ENCODE data around the gene SHANK3.

The SHANK3 gene

DNA sequence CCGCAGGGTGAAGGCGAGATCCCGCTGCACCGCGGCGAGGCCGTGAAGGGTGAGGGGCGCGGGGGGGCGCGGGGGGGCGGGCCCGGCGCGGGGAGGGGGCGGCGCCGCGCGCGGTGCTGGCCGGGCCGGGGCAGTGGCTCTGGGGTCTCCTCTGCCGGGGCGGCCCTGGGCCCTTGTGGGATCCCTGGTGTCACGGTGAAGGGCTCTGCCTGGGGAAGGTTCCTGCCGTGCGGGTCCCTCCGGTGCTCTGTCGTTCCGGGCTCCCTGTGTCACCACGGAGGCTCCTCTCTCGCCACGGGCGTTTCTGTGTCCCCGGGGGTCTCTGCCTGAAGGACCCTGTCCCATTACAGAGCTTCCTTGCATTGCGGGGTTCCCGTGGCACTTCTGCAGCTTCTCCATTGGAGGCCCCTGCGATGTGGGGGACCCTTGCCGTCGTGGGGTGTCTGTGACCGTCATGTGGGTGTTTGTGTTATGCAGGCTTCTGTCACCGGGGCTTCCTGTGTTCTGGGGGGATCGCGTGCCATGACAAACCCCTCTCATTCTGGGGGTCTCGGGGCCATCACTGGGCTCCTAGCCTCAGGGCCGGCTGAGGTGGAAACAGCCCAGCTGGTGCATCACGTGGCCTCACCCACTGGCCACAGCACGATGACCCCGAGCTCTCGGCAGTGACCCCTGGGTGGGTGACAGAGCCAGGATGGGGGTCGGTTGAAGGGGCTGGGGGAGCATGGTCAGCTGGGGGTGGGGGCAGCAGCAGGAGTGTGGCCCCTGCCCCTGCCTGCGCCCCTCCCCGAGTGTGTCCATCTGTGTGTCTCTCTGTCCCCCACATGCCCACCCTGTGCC lies 25.3 kb downstream of the SHANK3 start:
- H3K4me3 ChIP-seq (ENCODE audit: low read depth, low read length), result no peak overlapping the region
- TF ChIP-seq, protein P1, sequence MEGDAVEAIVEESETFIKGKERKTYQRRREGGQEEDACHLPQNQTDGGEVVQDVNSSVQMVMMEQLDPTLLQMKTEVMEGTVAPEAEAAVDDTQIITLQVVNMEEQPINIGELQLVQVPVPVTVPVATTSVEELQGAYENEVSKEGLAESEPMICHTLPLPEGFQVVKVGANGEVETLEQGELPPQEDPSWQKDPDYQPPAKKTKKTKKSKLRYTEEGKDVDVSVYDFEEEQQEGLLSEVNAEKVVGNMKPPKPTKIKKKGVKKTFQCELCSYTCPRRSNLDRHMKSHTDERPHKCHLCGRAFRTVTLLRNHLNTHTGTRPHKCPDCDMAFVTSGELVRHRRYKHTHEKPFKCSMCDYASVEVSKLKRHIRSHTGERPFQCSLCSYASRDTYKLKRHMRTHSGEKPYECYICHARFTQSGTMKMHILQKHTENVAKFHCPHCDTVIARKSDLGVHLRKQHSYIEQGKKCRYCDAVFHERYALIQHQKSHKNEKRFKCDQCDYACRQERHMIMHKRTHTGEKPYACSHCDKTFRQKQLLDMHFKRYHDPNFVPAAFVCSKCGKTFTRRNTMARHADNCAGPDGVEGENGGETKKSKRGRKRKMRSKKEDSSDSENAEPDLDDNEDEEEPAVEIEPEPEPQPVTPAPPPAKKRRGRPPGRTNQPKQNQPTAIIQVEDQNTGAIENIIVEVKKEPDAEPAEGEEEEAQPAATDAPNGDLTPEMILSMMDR (IDR thresholded peaks at IDR 0.05; ENCODE audit: borderline replicate concordance, insufficient read depth, low read depth, low read length), result no peak

DNA sequence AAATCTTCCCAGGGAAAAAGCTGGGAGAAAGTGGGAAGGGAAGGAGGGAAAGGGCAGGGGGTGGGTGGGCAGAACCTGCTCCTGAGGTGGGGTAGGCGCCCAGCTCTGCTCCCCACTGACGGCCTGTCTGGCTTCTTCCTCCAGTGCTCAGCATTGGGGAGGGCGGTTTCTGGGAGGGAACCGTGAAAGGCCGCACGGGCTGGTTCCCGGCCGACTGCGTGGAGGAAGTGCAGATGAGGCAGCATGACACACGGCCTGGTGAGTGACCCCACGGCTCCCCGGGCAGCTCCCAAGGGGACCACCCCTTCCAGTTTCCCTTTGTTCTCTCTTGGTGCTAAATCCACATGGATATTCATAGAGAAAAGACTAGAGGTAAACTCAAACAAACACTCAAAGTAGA lies 25.9 kb downstream of the SHANK3 start:
- no peak overlapping the region for H3K4me3 ChIP-seq (ENCODE audit: low read depth, low read length)
- TF ChIP-seq, protein P1 (IDR thresholded peaks at IDR 0.05; ENCODE audit: borderline replicate concordance, insufficient read depth, low read depth, low read length), result no peak

DNA sequence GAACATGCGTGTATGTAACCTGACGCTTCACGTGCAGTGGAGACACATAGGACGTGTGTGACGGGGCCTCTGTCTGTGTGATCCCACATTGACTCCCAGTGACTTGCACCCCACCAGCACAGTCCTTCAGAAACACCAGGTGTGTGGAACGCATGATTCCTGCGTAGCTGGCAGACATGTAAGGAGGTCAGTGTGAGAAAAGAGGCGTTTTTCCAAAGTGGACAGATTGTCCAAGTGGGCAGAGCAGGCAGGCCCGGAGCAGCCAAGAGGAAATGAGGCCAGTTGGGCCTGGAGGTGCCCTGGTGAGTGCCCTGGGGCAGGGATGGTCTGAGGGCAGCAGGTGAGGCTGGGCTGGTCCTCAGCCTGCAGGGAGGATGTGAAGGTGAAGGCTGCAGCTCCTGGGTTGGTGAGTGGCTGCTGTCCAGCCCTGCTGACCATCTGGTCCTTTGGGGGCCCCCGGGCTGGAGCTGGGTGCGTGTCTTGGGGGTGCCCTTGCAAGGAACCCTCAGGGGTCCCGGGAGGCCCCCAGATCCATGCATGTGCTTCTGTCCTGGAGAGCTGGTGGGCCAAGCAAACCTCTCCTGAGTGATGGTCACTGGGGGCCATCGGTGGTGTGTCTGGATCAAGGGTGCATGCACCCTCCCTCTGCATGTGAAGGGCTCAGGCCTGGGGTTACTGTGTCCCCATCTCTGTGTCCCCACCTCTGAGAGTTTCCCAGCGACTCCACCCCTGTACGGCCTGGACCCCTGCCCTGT lies 26.6 kb downstream of the SHANK3 start:
- no peak overlapping the region for H3K4me3 ChIP-seq (ENCODE audit: low read depth, low read length)
- TF ChIP-seq, protein P1 (IDR thresholded peaks at IDR 0.05; ENCODE audit: borderline replicate concordance, insufficient read depth, low read depth, low read length), result no peak

DNA sequence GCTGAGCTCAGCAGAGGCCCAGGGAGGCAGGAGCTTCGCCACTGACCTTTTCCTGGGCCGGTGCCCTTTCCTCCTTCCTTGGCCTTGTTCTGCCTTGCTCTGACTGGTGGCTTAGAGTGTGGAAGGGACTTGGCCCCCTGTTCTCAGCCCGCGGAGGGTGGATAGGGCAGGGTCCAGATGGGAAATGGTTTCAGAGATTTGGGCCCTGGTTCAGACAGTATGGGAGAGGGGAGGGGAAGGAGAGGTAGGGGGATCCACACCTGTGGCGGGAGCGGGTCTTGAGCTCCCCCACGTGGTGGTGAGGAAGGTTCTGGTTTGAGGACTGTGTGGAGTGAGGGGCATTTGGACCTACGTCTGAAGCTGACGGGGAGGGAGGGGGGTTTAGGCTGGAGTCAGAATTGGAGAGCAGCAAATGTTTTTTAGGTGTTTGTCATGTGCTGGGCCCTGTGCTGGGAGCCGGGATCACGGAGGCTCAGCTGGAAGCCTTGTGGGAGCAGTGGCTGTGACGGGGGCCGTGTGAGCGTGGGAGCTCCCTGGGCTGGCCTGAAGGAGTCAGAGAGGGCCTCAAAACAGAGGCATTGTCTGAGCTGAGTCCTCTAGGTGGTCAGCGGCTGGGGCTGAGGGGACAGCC lies 27.2 kb downstream of the SHANK3 start:
- TF ChIP-seq, protein P1 (IDR thresholded peaks at IDR 0.05; ENCODE audit: borderline replicate concordance, insufficient read depth, low read depth, low read length), result peak; percentile 18; the same call in 1 of the 2 replicates

DNA sequence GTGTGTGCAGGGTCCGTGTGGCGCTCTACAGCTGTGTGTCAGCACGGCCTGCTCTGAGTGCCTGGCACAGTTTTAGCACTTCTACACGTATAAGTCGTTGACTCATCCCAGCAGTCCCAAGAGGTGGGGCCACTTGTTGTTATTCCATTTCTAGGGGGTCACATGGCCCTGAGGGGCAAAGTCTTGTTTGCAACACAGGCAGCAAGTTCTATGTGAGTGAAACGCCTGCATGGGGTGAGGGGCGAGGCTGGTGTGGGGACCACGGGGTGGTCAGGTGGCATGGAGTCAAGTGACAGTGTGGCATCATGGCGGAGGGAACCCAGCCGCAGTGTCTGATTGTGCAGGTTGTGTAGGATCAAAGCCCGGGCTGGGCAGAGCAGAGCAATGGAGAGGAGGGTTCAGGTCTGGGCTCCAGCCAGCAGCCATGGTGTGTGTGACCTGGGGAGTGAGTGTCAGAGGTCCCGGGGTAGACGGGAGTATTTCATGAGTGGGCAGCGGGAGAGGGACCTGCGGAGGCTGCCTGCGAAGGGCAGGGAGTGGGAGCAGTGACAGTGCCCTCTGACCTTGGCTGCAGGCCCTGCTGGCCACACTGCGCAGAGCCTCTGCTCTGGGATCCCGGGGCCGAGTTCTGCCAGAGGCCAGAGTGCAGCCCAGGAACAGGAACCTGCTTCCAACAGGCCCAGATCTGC lies 27.9 kb downstream of the SHANK3 start:
- TF ChIP-seq, protein P1 (IDR thresholded peaks at IDR 0.05; ENCODE audit: borderline replicate concordance, insufficient read depth, low read depth, low read length), result no peak

More for the DNA sequence above, 27.2 kb downstream of the SHANK3 start:
- H3K4me3 ChIP-seq (ENCODE audit: low read depth, low read length), result no peak overlapping the region

DNA sequence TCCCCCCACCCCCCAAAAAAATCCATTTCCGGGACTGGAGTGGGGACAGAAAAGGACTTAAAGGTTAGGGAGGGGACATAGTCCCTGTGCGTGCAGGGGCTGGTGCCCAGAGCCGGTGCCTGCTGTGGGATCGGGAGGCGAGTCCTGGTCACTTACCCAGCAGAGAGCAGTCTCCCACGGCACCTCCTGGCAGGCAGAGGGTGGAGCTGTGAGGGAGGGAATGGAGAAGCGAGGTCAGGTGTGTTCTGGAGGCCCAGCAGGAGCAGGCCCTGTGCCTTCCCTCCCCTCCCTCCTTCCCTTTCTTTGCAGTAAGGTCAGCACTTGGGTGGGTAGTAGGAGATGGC lies 28.4 kb downstream of the SHANK3 start:
- TF ChIP-seq, protein P1 (IDR thresholded peaks at IDR 0.05; ENCODE audit: borderline replicate concordance, insufficient read depth, low read depth, low read length), result no peak
- no peak overlapping the region for H3K4me3 ChIP-seq (ENCODE audit: low read depth, low read length)

More for the DNA sequence above, 27.9 kb downstream of the SHANK3 start:
- H3K4me3 ChIP-seq (ENCODE audit: low read depth, low read length), result no peak overlapping the region
